Mesothelial cell of epicardium (in vitro differentiated cells): ENCODE measurements around the gene OSBPL8. TPM values are rescaled to one million over a fixed set of nuclear protein-coding genes. Genes with fewer than 3 reads are reported as not detected.
"Not testable (repeated sequence)": the region's sequence is repeated elsewhere in the genome, so short reads cannot be mapped to it uniquely, and the experiment has no call there.

Experiments
- DNase-seq, 2 experiments: peaks; one replicate each; pipeline ENCODE4 v3.0.0; 2021; ENCODE audit warnings: low spot score in 2 of 2; ENCODE audit not compliant: unreplicated experiment in 2 of 2
- H3K27ac Mint-ChIP-seq: 2 replicates; pipeline ENCODE4 v1.8.0; 2021; ENCODE audit warnings: mixed read lengths
- H3K27me3 Mint-ChIP-seq: 2 replicates; pipeline ENCODE4 v1.8.0; 2021; ENCODE audit warnings: low read depth, mixed read lengths
- H3K36me3 Mint-ChIP-seq: 2 replicates; pipeline ENCODE4 v1.8.0; 2021; ENCODE audit warnings: mixed read lengths
- H3K4me1 Mint-ChIP-seq: 2 replicates; pipeline ENCODE4 v1.8.0; 2021; ENCODE audit warnings: mixed read lengths
- H3K4me3 Mint-ChIP-seq: 2 replicates; pipeline ENCODE4 v1.8.0; 2021; ENCODE audit warnings: mild to moderate bottlenecking, moderate library complexity, mixed read lengths
- H3K9me3 Mint-ChIP-seq: 2 replicates; pipeline ENCODE4 v1.8.0; 2021; ENCODE audit warnings: mixed read lengths
- total RNA-seq: library from RNA; stranded (reverse); gene quantifications from 3 replicates; pipeline ENCODE4 v1.2.1, GENCODE V29; 2021
- TF ChIP-seq, protein P1 (sequence below): fragments of 200-600 bp; sonication (generic); IDR thresholded peaks from one replicate; pipeline ENCODE4 v1.5.0; 2021; ENCODE audit warnings: antibody characterized with exemption; ENCODE audit not compliant: unreplicated experiment

The OSBPL8 gene
- total RNA-seq, 1 donor from 2014 or later: 51.5 TPM

GRCh38 chr12:76391461-76391860, 168.1 kb downstream of the OSBPL8 start:
- peaks cover 3% of the 10 kb centered on the region for H3K4me1 Mint-ChIP-seq
- TF ChIP-seq, protein P1, sequence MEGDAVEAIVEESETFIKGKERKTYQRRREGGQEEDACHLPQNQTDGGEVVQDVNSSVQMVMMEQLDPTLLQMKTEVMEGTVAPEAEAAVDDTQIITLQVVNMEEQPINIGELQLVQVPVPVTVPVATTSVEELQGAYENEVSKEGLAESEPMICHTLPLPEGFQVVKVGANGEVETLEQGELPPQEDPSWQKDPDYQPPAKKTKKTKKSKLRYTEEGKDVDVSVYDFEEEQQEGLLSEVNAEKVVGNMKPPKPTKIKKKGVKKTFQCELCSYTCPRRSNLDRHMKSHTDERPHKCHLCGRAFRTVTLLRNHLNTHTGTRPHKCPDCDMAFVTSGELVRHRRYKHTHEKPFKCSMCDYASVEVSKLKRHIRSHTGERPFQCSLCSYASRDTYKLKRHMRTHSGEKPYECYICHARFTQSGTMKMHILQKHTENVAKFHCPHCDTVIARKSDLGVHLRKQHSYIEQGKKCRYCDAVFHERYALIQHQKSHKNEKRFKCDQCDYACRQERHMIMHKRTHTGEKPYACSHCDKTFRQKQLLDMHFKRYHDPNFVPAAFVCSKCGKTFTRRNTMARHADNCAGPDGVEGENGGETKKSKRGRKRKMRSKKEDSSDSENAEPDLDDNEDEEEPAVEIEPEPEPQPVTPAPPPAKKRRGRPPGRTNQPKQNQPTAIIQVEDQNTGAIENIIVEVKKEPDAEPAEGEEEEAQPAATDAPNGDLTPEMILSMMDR: no peak
- H3K9me3 Mint-ChIP-seq: no peaks in the 10 kb centered on the region
- H3K27me3 Mint-ChIP-seq: no peaks in the 10 kb centered on the region
- H3K27ac Mint-ChIP-seq: no peak overlapping the region
- no peak for DNase-seq
- peaks cover 17% of the 10 kb centered on the region for H3K36me3 Mint-ChIP-seq
- H3K4me3 Mint-ChIP-seq: no peak overlapping the region

DNA sequence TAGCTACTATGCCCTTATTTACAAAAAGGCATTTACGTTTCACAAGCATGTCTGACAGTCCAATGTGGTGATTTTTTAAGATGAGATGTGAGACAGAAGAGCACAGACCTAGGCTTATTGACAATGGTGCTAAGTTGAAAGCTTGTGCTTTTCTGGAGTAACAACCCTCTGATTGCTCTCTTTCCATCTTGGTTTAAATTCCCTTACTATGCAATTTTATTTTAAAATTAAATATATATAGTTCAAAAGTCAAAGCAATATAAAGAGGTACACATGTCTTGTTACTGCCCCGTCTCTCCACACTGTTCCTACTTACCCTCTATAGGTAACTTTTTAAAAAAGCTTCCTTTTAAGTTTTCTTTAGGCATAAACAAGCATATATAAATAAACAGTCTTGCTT, 172.0 kb downstream of the OSBPL8 start:
- TF ChIP-seq, protein P1: no peak
- no peak overlapping the region for H3K27ac Mint-ChIP-seq

DNA sequence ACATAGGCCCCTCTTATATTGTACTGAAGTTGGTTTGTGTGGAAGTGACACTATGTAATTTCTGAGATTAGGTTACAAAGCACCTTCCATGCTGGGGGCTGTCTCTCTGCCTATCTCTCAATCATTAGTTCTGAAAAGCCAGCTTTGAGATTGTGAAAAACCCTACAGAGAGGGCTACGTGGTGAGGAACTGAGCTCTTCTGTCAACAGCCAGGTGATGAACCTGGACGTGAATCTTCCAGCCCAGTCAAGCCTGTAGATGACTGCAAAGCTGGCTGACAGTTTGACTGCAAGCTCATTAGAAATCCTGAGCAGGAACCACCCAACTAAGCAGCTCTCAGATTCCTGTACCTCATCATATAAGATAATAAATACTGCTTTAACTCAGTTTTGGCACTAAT, 175.0 kb downstream of the OSBPL8 start:
- H3K36me3 Mint-ChIP-seq: peaks cover 18% of the 10 kb centered on the region
- no peaks in the 10 kb centered on the region for H3K9me3 Mint-ChIP-seq
- H3K27me3 Mint-ChIP-seq: no peaks in the 10 kb centered on the region
- TF ChIP-seq, protein P1: no peak
- H3K4me1 Mint-ChIP-seq: no peaks in the 10 kb centered on the region
- H3K4me3 Mint-ChIP-seq: no peak overlapping the region
- H3K27ac Mint-ChIP-seq: no peak overlapping the region
- DNase-seq: no peak

More for the DNA sequence above, 172.0 kb downstream of the OSBPL8 start:
- no peak overlapping the region for H3K4me3 Mint-ChIP-seq
- peaks cover 24% of the 10 kb centered on the region for H3K36me3 Mint-ChIP-seq
- H3K27me3 Mint-ChIP-seq: no peaks in the 10 kb centered on the region
- peaks cover 3% of the 10 kb centered on the region for H3K4me1 Mint-ChIP-seq
- DNase-seq: no peak
- H3K9me3 Mint-ChIP-seq: no peaks in the 10 kb centered on the region

- DNase-seq: no peak
- H3K27me3 Mint-ChIP-seq: no peaks in the 10 kb centered on the region
- no peaks in the 10 kb centered on the region for H3K4me1 Mint-ChIP-seq
- TF ChIP-seq, protein P1: no peak
- peaks cover 20% of the 10 kb centered on the region for H3K36me3 Mint-ChIP-seq
- H3K9me3 Mint-ChIP-seq: no peaks in the 10 kb centered on the region
- H3K27ac Mint-ChIP-seq: peak overlapping the region; percentile 53
- H3K4me3 Mint-ChIP-seq: no peak overlapping the region
Measured at GRCh38 chr12:76383988-76384387, 175.6 kb downstream of the OSBPL8 start.

- Mint-ChIP-seq H3K4me3 (no peak overlapping the region), H3K9me3 (peaks cover 7% of the 10 kb centered on the region), H3K4me1 (no peaks in the 10 kb centered on the region), H3K27me3 (no peaks in the 10 kb centered on the region), H3K36me3 (peaks cover 32% of the 10 kb centered on the region), H3K27ac (no peak overlapping the region)
- DNase-seq: no peak
- TF ChIP-seq, protein P1: no peak
Measured at GRCh38 chr12:76379261-76379660, 180.3 kb downstream of the OSBPL8 start.

DNA sequence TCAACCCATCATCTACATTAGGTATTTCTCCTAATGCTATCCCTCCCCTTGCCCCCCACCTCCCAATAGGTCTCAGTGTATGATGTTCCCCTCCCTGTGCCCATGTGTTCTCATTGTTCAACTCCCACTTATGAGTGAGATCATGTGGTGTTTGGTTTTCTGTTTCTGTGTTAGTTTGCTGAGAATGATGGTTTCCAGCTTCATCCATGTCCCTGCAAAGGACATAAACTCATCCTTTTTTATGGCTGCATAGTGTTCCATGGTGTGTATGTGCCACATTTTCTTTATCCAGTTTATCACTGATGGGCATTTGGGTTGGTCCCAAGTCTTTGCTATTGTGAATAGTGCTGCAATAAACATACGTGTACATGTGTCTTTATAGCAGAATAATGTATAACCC, 182.7 kb downstream of the OSBPL8 start:
- peaks cover 24% of the 10 kb centered on the region for H3K36me3 Mint-ChIP-seq
- H3K27me3 Mint-ChIP-seq, H3K27ac Mint-ChIP-seq, H3K9me3 Mint-ChIP-seq, H3K4me3 Mint-ChIP-seq, H3K4me1 Mint-ChIP-seq, DNase-seq: not testable (repeated sequence)
